Measurements from ENCODE around the gene BRAF. TPM values are rescaled to one million over a fixed set of nuclear protein-coding genes. Genes with fewer than 3 reads are reported as not detected.
"Not testable (repeated sequence)": the region's sequence is repeated elsewhere in the genome, so short reads cannot be mapped to it uniquely, and the experiment has no call there.

BRAF gene
- total RNA-seq, 1 experiment from 2014 or later, result 7.7 TPM

DNA sequence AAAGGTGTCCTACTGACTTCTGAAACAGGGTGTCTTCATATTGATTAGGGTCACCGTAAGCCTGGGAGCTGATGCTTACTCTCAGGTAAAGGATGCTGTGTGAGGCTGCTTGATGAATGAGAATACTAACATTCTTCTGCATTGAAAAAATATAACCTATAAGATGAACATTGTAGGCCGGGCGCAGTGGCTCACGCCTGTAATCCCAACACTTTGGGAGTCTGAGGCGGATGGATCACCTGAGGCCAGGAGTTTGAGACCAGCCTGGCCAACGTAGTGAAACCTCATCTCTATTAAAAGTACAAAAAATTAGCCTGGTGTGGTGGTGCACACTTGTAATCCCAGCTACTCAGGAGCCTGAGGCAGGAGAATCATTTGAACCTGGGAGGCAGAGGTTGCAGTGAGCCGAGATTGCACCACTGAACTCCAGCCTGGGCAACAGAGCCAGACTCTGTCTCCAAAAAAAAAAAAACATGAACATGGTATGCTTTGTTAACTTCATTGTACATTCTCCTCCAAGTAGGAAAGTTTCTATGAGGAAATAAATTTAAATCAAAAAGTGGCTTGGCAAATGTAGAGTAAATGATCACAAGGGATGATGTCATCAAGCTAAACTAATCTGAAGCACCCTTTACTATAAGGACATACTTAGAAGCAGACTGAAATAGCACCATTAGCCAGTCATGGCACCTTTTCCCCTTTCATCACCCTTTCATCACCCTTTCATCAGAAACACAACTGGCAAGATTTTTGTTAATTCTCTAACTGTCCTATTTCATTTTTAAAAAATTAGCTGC lies 1.5 kb upstream of the BRAF start:
- Histone ChIP-seq H3K4me3 (ENCODE audit: insufficient read depth, low read depth, low read length) (no peak overlapping the region), H3K27me3 (ENCODE audit: control insufficient read depth, insufficient read depth, low read length) (no peaks in the 10 kb centered on the region), H3K36me3 (replicated peaks; ENCODE audit: control insufficient read depth, insufficient read depth, low read length) (no peaks in the 10 kb centered on the region)
- no peak for DNase-seq

DNA sequence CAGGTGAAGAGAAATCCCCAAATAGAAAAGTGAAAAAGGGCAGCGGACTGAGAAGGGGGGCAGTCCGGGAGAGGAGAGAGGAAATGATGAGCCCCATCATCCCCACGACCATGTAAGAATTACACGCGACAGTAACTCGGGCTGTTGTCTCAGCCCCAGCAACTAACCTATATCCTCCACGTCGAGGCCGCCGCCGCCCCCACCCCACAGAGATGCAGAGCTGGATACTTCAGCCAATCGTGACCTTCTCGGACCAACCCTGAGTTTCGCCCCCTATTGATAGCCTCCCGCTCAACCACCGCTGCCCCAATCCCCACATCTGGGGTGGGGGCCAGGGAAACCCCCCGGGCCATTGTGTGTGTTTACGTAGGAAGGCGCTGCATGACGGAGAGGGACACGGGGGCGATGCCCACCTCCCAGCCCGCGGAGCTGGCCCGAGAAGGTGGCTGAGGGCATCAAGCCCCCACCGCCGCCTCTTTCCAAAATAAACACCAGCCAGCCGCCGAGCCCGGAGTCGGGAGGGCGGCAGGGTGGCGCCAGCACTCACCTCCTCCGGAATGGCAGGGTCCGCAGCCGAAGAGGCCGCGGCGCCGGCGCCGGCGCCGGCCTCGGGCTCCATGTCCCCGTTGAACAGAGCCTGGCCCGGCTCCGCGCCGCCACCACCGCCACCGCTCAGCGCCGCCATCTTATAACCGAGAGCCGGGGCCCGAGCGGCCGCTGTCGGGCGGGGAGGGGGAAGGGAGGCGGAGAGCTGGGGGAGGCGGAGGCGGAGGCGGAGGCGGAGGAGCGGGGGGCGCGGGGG lies 509 bp downstream of the BRAF start:
- H3K4me3 ChIP-seq (ENCODE audit: insufficient read depth, low read depth, low read length), result peak overlapping the region; percentile 95
- no peaks in the 10 kb centered on the region for H3K36me3 ChIP-seq (replicated peaks; ENCODE audit: control insufficient read depth, insufficient read depth, low read length)
- no peaks in the 10 kb centered on the region for H3K27me3 ChIP-seq (ENCODE audit: control insufficient read depth, insufficient read depth, low read length)
- peak; percentile 87 for DNase-seq

GRCh38 chr7:140923358-140924006 lies 1.2 kb downstream of the BRAF start:
- peak; percentile 16 for DNase-seq
- peak overlapping the region; percentile 95 for H3K4me3 ChIP-seq (ENCODE audit: insufficient read depth, low read depth, low read length)

GRCh38 chr7:140922741-140923345 lies 1.9 kb downstream of the BRAF start:
- Histone ChIP-seq H3K27me3 (ENCODE audit: control insufficient read depth, insufficient read depth, low read length) (no peaks in the 10 kb centered on the region), H3K4me3 (ENCODE audit: insufficient read depth, low read depth, low read length) (no peak overlapping the region), H3K36me3 (replicated peaks; ENCODE audit: control insufficient read depth, insufficient read depth, low read length) (no peaks in the 10 kb centered on the region)
- no peak for DNase-seq

More at GRCh38 chr7:140923358-140924006, 1.2 kb downstream of the BRAF start:
- H3K36me3 ChIP-seq (replicated peaks; ENCODE audit: control insufficient read depth, insufficient read depth, low read length), result no peaks in the 10 kb centered on the region
- no peaks in the 10 kb centered on the region for H3K27me3 ChIP-seq (ENCODE audit: control insufficient read depth, insufficient read depth, low read length)

- H3K4me3 ChIP-seq (ENCODE audit: insufficient read depth, low read depth, low read length), result no peak overlapping the region
These were observed 4.0 kb downstream of the BRAF start for GRCh38 chr7:140920745-140921144.

DNA sequence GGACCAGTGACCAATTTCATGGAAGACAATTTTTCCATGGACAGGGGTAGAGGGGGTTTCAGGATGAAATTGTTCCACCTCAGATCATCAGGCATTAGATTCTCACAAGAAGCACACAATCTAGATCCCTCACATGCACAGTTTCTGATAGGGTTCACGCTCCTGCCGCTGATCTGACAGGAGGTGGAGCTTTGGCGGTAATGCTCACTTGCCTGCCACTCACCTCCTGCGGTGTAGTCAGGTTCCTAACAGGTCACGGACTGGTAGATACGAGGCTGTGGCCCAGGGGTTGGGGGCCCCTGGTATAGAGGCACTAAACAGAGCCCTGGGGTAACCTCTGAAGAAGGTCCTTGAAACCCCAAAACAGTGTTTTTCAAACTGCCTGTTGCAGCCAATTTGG lies 6.5 kb downstream of the BRAF start:
- no peak for DNase-seq
- Histone ChIP-seq H3K36me3 (replicated peaks; ENCODE audit: control insufficient read depth, insufficient read depth, low read length) (no peaks in the 10 kb centered on the region), H3K4me3 (ENCODE audit: insufficient read depth, low read depth, low read length) (no peak overlapping the region), H3K27me3 (ENCODE audit: control insufficient read depth, insufficient read depth, low read length) (peaks cover 2% of the 10 kb centered on the region)

More at GRCh38 chr7:140920745-140921144, 4.0 kb downstream of the BRAF start:
- no peaks in the 10 kb centered on the region for H3K27me3 ChIP-seq (ENCODE audit: control insufficient read depth, insufficient read depth, low read length)
- no peaks in the 10 kb centered on the region for H3K36me3 ChIP-seq (replicated peaks; ENCODE audit: control insufficient read depth, insufficient read depth, low read length)
- no peak for DNase-seq

DNA sequence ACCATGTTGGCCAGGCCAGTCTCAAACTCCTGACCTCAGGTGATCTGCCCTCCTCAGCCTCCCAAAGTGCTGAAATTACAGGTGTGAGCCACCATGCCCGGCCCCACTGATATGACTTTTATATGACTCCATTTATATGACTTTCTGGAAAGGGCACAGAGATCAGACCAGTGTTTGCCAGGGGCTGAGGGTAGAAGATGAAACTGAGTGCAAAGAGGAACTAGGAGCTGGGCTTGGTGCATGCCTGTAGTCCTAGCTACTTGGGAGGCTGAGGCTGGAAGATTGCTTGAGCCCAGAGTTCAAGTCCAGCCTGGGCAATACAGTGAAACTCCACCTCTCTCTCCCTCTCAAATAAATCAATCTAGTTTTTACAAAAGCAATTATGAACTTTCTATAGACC lies 7.5 kb downstream of the BRAF start:
- peaks cover 2% of the 10 kb centered on the region for H3K27me3 ChIP-seq (ENCODE audit: control insufficient read depth, insufficient read depth, low read length)
- DNase-seq, result no peak
- H3K4me3 ChIP-seq (ENCODE audit: insufficient read depth, low read depth, low read length), result no peak overlapping the region
- no peaks in the 10 kb centered on the region for H3K36me3 ChIP-seq (replicated peaks; ENCODE audit: control insufficient read depth, insufficient read depth, low read length)

DNA sequence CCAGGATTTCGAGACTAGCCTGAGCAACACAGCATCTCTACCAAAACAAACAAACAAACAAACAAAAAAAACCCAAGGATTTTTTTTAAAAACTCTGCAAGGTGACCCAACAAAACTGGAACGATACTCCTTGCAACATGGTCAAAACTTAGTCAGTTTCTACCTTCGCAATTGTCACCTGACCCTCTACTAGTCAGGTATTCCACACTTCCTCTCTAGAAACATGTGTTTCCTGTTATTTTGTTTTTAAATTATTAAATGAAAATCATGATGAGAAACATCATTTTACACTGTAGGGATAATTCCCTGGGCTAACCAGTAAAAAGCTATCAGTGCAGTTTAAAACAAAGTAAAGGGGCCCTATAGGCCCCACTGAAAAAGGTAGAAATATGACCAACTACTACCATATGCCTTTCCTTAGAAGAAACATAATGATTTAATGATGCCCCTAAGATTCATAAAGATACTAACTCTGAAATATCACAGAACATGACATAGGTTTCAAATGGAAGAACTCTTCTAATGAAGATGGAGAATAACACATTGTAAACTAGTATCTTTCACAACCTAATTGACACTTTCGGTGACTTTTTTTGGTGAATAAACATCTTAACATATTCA lies 8.7 kb downstream of the BRAF start:
- DNase-seq, result no peak
- Histone ChIP-seq H3K4me3 (ENCODE audit: insufficient read depth, low read depth, low read length) (no peak overlapping the region), H3K27me3 (ENCODE audit: control insufficient read depth, insufficient read depth, low read length) (peaks cover 2% of the 10 kb centered on the region), H3K36me3 (replicated peaks; ENCODE audit: control insufficient read depth, insufficient read depth, low read length) (no peaks in the 10 kb centered on the region)

GRCh38 chr7:140914083-140914482 lies 10.6 kb downstream of the BRAF start:
- H3K27me3 ChIP-seq (ENCODE audit: control insufficient read depth, insufficient read depth, low read length), result peaks cover 2% of the 10 kb centered on the region
- H3K4me3 ChIP-seq (ENCODE audit: insufficient read depth, low read depth, low read length), result no peak overlapping the region

DNA sequence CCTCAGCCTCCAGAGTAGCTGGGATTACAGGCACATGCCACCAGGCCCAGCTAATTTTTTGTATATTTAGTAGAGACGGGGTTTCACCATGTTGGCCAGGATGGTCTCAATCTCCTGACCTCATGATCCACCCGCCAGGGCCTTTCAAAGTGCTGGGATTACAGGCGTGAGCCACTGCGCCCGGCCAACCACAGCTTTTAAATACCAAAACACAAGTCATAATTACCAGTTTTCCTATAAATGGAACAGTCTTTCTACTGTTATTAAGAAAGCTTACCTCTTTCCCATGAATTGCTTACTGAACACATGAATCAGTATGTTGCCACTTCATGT lies 11.2 kb downstream of the BRAF start:
- DNase-seq; H3K27me3 ChIP-seq (ENCODE audit: control insufficient read depth, insufficient read depth, low read length); H3K4me3 ChIP-seq (ENCODE audit: insufficient read depth, low read depth, low read length); H3K36me3 ChIP-seq (replicated peaks; ENCODE audit: control insufficient read depth, insufficient read depth, low read length): not testable (repeated sequence)

More at GRCh38 chr7:140914083-140914482, 10.6 kb downstream of the BRAF start:
- no peaks in the 10 kb centered on the region for H3K36me3 ChIP-seq (replicated peaks; ENCODE audit: control insufficient read depth, insufficient read depth, low read length)
- no peak for DNase-seq

DNA sequence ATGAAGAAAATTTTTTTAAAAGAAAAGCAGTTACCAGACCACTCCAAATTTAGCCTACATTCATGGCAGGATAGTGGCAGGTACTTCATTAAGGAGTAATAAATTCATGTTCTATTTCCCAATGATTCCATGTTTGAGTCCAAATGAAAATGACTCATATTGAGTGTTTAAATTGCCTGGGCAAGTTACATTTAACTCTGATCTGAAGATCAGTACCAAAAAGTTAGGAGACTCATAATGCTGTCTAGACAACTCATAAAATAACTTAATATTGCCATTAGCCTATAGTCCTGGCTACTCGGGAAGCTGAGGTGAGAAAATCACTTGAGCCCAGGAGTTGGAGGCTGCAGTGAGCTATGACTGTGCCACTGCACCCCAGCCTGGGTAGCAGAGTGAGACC lies 13.0 kb downstream of the BRAF start:
- no peak for DNase-seq
- Histone ChIP-seq H3K27me3 (ENCODE audit: control insufficient read depth, insufficient read depth, low read length) (peaks cover 2% of the 10 kb centered on the region), H3K36me3 (replicated peaks; ENCODE audit: control insufficient read depth, insufficient read depth, low read length) (no peaks in the 10 kb centered on the region), H3K4me3 (ENCODE audit: insufficient read depth, low read depth, low read length) (no peak overlapping the region)

GRCh38 chr7:140909476-140910161 lies 15.1 kb downstream of the BRAF start:
- no peaks in the 10 kb centered on the region for H3K36me3 ChIP-seq (replicated peaks; ENCODE audit: control insufficient read depth, insufficient read depth, low read length)
- peaks cover 2% of the 10 kb centered on the region for H3K27me3 ChIP-seq (ENCODE audit: control insufficient read depth, insufficient read depth, low read length)
- H3K4me3 ChIP-seq (ENCODE audit: insufficient read depth, low read depth, low read length), result no peak overlapping the region
- DNase-seq, result no peak

GRCh38 chr7:140908361-140908760 lies 16.4 kb downstream of the BRAF start:
- no peaks in the 10 kb centered on the region for H3K36me3 ChIP-seq (replicated peaks; ENCODE audit: control insufficient read depth, insufficient read depth, low read length)
- no peak for DNase-seq
- no peak overlapping the region for H3K4me3 ChIP-seq (ENCODE audit: insufficient read depth, low read depth, low read length)
- no peaks in the 10 kb centered on the region; the same call in 1 of the 2 replicates for H3K27me3 ChIP-seq (ENCODE audit: control insufficient read depth, insufficient read depth, low read length)
